ENCODE data around the gene PDGFC.

- TF ChIP-seq CTCF (IDR thresholded peaks at IDR 0.05; ENCODE audit: borderline replicate concordance, extremely low read depth, low read length, poor library complexity, severe bottlenecking) (no peak), EZH2 (IDR thresholded peaks at IDR 0.05; ENCODE audit: borderline replicate concordance, low read depth, low read length, severe bottlenecking) (no peak)
Observed at GRCh38 chr4:156725257-156725656, 246.3 kb downstream of the PDGFC start.

All from DND-41 (cell line).